Motor neuron (in vitro differentiated cells): ENCODE measurements around the gene ELANE. TPM values are rescaled to one million over a fixed set of nuclear protein-coding genes. Genes with fewer than 3 reads are reported as not detected.

Experiments used
- total RNA-seq, 8 experiments: library from RNA; unstranded; fragments of 300-600 nt; gene quantifications; 2 replicates each; pipeline versions ENCODE4 v1.2.3 to v1.2.4, GENCODE V29; 2022

ELANE gene
- total RNA-seq, 8 experiments from 2014 or later, result 0.32 TPM; not detected in 7

Other genes with a start within 250 kb of the ELANE start
- 10 to 100 TPM; 18.3 to 56.9 (median 33.5) TPM for gene POLRMT, start 218.8 kb upstream of the ELANE start, total RNA-seq
- gene FGF22, start 212.4 kb upstream of the ELANE start, total RNA-seq, result 1 to 10 TPM in 2 of 8 experiments, under 1 TPM in 6; 0.11 to 2.3 (median 0.51) TPM
- gene RNF126, start 189.1 kb upstream of the ELANE start, total RNA-seq, result 10 to 100 TPM in 7 of 8 experiments, 1 to 10 TPM in 1; 9.3 to 54.5 (median 22.7) TPM
- 10 to 100 TPM in 3 of 8 experiments, 1 to 10 TPM in 5; 5.6 to 36.8 (median 8.6) TPM for gene FSTL3, start 175.9 kb upstream of the ELANE start, total RNA-seq
- gene PRSS57, start 156.9 kb upstream of the ELANE start, total RNA-seq, result under 1 TPM in 4 of 8 experiments, not detected in 4; 0.11 to 0.90 (median 0.47) TPM
- gene PALM, start 143.4 kb upstream of the ELANE start, total RNA-seq, result 100 to 1,000 TPM in 2 of 8 experiments, 10 to 100 TPM in 5, 1 to 10 TPM in 1; 6.0 to 116 (median 70.4) TPM
- gene MISP, start 101.2 kb upstream of the ELANE start, total RNA-seq, result under 1 TPM; 0.13 to 0.61 (median 0.28) TPM
- 100 to 1,000 TPM in 4 of 8 experiments, 10 to 100 TPM in 4; 39.0 to 258 (median 109) TPM for gene PTBP1, start 54.9 kb upstream of the ELANE start, total RNA-seq
- gene PLPPR3, start 30.3 kb upstream of the ELANE start, total RNA-seq, result 10 to 100 TPM in 5 of 8 experiments, under 1 TPM in 3; 0.22 to 68.1 (median 43.3) TPM
- gene AZU1, start 24.5 kb upstream of the ELANE start, total RNA-seq, result 1 to 10 TPM in 1 of 8 experiments, under 1 TPM in 5, not detected in 2; 0.24 to 1.4 (median 0.71) TPM
- gene PRTN3, start 11.3 kb upstream of the ELANE start, total RNA-seq, result 1 to 10 TPM in 1 of 8 experiments, under 1 TPM in 2, not detected in 5; 0.37 to 1.2 (median 0.54) TPM
- 10 to 100 TPM in 1 of 8 experiments, 1 to 10 TPM in 4, under 1 TPM in 3; 0.83 to 72.1 (median 1.6) TPM for gene CFD, start 7.4 kb downstream of the ELANE start, total RNA-seq
- gene MED16, start 40.9 kb downstream of the ELANE start, total RNA-seq, result 10 to 100 TPM; 15.0 to 44.1 (median 26.1) TPM
- under 1 TPM in 1 of 8 experiments, not detected in 7; under 0.01 TPM for gene RNU6-9, start 41.2 kb downstream of the ELANE start, total RNA-seq
- gene R3HDM4, start 60.9 kb downstream of the ELANE start, total RNA-seq, result 10 to 100 TPM; 25.7 to 35.6 (median 30.1) TPM
- 1 to 10 TPM in 2 of 8 experiments, under 1 TPM in 5, not detected in 1; 0.24 to 2.1 (median 0.64) TPM for gene KISS1R, start 65.0 kb downstream of the ELANE start, total RNA-seq
- 10 to 100 TPM in 4 of 8 experiments, 1 to 10 TPM in 4; 5.8 to 22.6 (median 10.3) TPM for gene ARID3A, start 73.7 kb downstream of the ELANE start, total RNA-seq
- gene WDR18, start 132.0 kb downstream of the ELANE start, total RNA-seq, result 10 to 100 TPM; 23.8 to 64.7 (median 36.2) TPM
- 1 to 10 TPM in 1 of 8 experiments, under 1 TPM in 6, not detected in 1; 0.08 to 1.1 (median 0.28) TPM for gene GRIN3B, start 148.1 kb downstream of the ELANE start, total RNA-seq
- gene TMEM259, start 168.8 kb downstream of the ELANE start, total RNA-seq, result 100 to 1,000 TPM in 2 of 8 experiments, 10 to 100 TPM in 6; 59.4 to 125 (median 87.8) TPM
- gene RNU6-2, start 169.2 kb downstream of the ELANE start, total RNA-seq, result under 1 TPM in 1 of 8 experiments, not detected in 7; under 0.01 TPM
- gene CNN2, start 174.3 kb downstream of the ELANE start, total RNA-seq, result 100 to 1,000 TPM in 2 of 8 experiments, 10 to 100 TPM in 6; 24.9 to 141 (median 63.0) TPM
- 10 to 100 TPM in 4 of 8 experiments, 1 to 10 TPM in 4; 6.5 to 35.6 (median 9.1) TPM for gene ABCA7, start 187.8 kb downstream of the ELANE start, total RNA-seq
- gene ARHGAP45, start 214.9 kb downstream of the ELANE start, total RNA-seq, result 10 to 100 TPM in 1 of 8 experiments, 1 to 10 TPM in 7; 2.8 to 13.1 (median 5.7) TPM
- 100 to 1,000 TPM in 4 of 8 experiments, 10 to 100 TPM in 4; 73.0 to 233 (median 103) TPM for gene POLR2E, start 243.1 kb downstream of the ELANE start, total RNA-seq